Ureter (tissue), 1 donor: ENCODE measurements around the gene RCHY1. TPM values are rescaled to one million over a fixed set of nuclear protein-coding genes. Genes with fewer than 3 reads are reported as not detected.
"Not testable (repeated sequence)": the region's sequence is repeated elsewhere in the genome, so short reads cannot be mapped to it uniquely, and the experiment has no call there.

ENCODE experiments used
- DNase-seq: peaks from one replicate; pipeline ENCODE4 v3.0.0-alpha.2; 2020; ENCODE audit warnings: low spot score
- total RNA-seq: library from RNA; stranded (reverse); gene quantifications from one replicate; pipeline ENCODE4 v1.2.4, GENCODE V29; 2023
- donor health status: DM: yes; HTN: yes; CAD: no.

Gene RCHY1
- total RNA-seq, 1 donor from 2014 or later: 28.8 TPM

GRCh38 chr4:75516144-75516543 lies 1.9 kb upstream of the RCHY1 start:
- no peak for DNase-seq

- DNase-seq: no peak
Observed at GRCh38 chr4:75514949-75515612, 878 bp upstream of the RCHY1 start.

DNA sequence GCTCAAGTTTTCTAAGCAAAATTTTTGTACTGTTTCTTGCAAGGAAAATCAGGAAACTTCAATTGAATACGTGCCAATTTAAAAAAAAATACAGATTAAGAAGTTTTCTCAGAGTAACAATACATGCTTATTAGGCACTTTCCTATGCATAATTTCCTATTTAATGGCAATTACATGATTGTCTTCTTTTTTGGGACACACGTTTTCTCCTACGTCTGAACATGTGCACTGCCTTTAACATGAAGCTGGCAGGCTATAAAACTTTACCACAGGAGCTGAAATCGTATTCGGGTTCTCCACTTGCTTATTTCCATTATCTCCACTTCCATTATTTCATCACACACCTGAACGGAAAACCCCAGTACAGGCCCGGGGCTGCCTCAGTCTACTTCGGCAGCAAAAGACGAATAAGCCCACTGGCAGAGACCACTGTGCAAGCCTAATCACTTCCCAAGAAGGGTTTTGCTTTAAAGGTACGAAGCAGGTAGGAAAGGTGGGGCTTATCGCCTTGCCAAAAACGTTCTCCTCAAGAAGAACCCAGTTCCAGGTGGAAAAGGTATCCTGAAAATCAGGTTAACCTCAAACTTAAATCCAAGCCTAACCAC lies 575 bp downstream of the RCHY1 start:
- no peak for DNase-seq

DNA sequence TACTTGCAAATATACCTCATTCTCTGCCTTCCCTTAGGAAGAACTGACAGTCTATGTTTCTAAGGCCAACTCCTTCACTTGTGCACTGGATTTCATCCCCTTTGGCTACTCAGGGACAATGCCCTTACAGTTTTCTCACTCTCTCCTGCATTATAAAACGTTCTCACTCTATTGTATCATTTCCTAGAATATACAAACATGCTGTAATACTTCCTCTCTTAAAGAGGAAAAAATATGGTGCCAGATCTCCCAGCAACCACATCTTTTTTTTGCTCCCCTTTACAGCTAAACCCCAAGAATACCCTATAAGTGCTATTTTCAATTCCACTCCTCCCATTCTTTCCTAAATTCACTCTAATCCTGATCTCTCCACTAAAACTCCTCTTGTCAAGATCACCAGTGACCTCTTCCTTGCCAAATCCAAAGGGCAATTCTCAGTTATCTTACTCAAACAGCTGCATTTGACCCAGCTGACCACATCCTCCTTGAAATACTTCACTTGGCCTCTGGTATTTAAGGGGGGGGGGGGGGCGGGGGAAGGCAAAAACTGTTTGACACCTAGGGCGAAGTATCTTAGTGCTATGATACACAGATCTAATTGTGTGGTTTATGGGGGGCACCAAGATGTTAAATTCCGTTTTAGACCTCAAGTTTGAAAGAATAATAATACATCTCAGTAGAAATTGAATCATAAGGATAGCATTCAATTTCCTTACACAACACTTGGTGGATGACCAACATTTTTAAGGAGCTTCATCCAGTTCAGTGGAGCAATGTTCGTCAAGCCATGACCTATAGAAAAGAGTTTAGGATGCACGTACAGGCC lies 1.6 kb downstream of the RCHY1 start:
- DNase-seq: no peak

DNA sequence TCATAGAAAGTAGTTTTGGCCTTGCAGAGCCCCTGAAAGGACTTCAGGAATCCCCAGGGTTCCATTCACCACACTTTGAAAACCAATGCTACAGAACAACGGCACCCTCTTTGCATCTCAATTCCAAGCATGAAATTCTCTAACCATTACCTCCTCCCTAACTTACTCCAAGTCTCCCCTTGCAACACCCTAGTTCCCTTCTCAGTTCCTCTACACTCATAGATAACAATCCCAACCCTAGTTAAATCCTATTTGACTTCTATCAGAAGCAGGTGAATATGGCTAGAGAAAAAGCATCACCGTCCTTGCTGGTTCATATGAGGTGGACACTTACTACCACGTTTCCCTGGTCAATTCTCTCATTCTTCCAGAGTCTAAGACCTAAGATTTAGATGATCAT lies 2.4 kb downstream of the RCHY1 start:
- DNase-seq: no peak

GRCh38 chr4:75509592-75509991 lies 4.6 kb downstream of the RCHY1 start:
- DNase-seq: not testable (repeated sequence)

DNA sequence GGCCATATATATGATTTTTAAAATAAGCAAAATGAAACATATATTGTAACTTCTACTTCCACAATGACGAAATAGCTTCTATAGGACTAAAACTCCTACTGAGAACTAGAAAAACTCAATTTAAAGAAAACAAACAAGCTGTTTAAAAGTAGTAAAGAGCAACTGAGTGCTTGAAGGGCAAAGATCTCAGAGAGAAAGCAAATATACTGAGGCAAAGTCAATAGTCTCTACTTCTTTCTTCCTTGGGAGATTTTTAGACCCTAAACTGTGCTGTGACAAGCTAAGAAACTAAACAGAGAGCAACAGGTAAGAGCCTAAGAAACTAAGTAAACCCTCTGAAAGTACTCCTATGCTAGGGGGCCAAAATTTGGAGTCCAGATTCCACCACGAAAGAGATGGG lies 8.6 kb downstream of the RCHY1 start:
- no peak for DNase-seq

DNA sequence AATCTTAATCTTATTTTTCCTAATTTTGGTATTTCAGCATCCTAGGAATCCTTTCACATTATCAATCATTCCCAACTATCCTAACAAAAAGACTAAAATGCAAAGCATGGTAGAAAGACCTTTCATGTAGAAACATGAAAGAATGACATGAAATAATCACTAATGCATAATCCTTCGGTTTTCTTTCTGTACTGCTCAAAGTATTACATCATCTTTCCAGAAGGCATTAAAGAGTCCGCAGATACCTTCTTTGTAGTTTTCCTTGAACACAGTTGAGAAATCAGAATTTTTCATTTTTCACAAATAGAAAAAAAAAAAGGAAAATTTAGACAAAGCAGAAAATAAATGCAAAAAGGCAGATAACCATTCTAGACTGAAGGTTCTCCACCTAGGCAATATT lies 11.5 kb downstream of the RCHY1 start:
- DNase-seq: no peak

DNA sequence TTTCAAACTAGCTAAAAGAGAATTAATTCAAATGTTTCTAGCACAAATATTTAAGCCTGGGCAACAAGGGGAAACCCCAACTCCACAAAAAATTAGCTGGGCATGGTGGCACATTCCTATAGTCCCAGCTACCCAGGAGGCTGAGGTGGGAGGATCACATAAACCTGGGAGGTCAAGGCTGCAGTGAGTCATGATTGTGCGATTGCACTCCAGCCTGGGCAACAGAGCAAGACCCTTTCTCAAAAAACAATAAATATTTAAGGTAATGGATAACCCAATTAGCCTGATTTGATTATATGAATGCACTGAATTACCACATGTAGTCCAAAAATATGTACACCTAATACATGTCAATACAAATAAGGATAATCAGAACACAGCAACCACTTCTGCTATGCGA lies 14.3 kb downstream of the RCHY1 start:
- no peak for DNase-seq

DNA sequence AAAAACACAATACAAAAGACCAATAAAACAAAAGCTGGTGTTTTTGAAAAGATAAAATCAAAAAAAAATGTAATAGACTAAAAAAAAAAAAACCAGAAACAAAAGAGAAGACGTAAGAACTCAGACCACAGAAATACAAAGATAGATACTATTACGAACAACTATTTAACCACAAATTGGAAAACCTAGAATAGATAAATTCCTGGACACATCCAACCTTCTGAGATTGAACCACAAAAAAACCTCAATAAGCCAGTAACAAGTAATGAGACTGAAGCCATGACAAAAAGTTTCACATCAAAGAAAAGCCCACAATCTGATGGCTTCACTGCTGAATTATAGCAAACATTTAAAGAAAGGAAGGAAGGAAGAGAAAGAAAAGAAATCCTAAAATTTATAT lies 16.2 kb downstream of the RCHY1 start:
- DNase-seq: no peak

DNA sequence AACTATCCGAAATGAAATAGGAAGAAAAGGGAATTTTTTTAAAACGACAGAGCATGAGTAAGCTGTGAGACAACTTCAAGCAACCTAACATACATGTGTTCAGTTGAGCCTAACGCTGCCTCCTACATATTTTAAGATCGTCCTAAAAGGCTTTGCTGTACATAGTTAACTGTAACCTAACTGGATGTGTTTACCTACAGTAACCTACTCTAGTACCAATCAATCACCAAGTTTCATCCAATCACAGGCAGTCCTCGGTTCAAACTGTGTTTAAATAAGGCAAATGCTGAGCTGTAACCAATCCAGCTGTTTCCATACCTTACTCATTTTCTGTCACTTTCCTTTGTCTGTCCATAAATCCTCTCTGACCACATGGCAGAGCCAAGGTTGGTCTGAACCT lies 17.1 kb downstream of the RCHY1 start:
- DNase-seq: no peak

DNA sequence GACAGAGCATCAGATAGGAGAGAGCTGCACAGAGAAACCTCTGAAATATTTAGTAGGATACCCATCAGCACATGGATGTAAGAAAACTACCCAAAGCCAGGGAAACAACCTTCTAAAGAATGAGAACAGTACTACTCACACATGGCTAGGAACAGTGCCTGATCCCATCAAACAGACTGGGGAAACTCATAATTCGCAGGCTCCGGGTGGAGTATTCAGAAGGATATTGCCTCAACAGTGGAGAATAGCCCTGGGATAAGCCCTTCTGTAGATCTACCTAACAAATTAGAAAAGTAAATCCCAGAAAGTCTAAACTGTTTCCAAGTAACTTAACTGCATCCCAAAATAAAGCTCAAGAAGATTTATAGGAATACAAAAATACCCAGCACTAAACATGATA lies 17.8 kb downstream of the RCHY1 start:
- DNase-seq: no peak

DNA sequence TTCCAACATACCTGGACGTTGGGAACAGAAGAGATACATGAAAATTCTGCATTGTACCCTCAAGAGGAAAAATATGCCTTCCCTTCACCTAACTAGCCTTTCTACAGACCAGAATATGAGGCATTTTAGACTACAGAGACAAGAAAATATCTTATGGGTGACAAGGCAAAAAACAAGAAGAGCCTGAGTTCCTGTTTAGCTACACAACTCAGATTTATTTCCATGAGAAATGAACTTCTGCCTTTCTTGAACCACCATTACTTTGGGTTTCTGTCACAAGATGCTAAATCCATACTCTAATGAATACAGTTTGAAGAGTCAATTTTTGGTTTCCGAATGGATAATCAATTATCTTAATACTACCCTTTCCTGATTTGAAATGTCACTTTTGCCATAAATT lies 18.7 kb downstream of the RCHY1 start:
- DNase-seq: no peak

DNA sequence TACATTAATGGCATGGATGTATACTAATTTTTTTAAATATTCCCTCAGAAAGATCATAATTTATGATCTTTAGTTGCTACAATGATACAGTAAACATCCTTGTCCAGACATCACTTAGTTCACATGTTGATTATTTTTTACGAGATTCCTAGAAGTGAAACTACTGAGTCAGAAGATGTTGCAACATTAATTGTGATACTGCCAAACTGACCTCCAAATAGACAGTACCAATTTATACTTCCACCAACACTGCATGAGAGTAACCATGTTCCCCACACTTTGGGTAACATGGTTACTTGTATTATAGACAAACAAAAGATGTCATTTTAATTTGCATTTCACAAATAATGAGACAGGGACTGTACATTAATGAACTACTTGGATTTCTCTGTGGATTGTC lies 19.6 kb downstream of the RCHY1 start:
- DNase-seq: no peak

DNA sequence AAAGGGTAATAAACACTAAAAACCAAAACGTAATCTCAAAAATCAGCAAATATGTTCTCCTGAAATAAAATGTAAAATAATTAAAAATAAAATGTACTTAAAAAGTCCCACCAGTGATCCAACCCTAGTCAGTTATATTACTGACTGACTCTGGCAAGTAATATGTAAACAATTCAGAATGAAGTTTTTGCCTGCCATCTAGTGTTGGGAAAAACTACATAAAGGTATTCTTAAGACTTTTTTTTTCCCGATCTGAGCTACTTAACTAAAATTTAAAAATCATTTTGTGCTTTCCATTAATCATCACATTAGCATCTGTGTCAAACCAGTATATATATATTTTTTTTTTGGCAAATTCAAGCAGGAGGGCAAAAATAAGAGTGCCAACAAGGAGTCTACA lies 24.0 kb downstream of the RCHY1 start:
- DNase-seq: no peak

- DNase-seq: no peak
Observed at GRCh38 chr4:75484190-75484589, 30.0 kb downstream of the RCHY1 start.

- no peak for DNase-seq
Observed at GRCh38 chr4:75477201-75477600, 37.0 kb downstream of the RCHY1 start.

- DNase-seq: no peak
Observed at GRCh38 chr4:75470738-75471137, 43.5 kb downstream of the RCHY1 start.

- no peak for DNase-seq
Observed at GRCh38 chr4:75469896-75470295, 44.3 kb downstream of the RCHY1 start.

DNA sequence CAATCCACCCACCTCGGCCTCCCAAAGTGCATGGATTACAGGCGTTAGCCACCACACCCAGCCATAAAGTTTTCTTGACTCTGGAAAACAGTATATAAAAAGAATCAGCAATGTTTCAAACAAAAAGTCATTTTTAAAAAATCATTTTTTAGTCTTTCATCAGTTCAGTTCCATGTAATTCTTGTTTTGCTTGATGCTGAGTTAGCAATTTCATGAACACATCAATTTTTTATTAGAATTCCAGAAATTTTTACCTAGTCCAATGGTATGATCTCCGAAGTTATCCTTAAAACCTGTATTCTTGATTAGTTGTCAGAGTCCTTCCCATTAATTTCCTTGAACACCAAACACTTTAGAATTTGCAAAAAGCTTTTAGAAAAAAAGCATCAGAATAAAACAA lies 56.8 kb downstream of the RCHY1 start:
- DNase-seq: no peak

- DNase-seq: no peak
Observed at GRCh38 chr4:75434105-75434504, 80.1 kb downstream of the RCHY1 start.

DNA sequence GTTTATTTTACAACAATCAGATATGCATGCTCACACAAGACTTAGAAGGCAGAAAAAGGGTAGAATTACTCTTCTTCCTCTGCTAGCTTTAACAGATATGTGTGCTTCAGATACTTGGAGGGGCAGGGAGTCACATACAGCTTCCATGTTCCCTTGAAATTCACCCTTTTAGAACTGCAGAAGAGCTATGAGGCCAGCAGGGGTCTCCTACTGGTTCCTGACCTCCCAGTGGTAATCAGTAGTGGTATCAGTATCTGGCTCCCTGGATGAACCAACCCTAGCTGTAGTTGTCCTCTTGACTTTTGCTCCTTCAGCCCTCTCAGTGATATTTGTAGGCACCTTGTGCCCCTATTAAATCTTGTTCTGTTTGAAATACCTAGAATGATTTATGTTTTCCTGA lies 81.5 kb downstream of the RCHY1 start:
- DNase-seq: no peak

- no peak for DNase-seq
Observed at GRCh38 chr4:75429208-75429607, 85.0 kb downstream of the RCHY1 start.
